ENCODE data around the gene EML6.
A peak's percentile ranks its signal among the peaks of the same experiment; 100 is the strongest.
"Not testable (repeated sequence)": the region's sequence is repeated elsewhere in the genome, so short reads cannot be mapped to it uniquely, and the experiment has no call there.

The EML6 gene

GRCh38 chr2:54723131-54723995, at the start of gene EML6:
EML6 (plus strand) TSS chr2:54723662; CDS start chr2:54725062, 1,400 bp downstream.
- DNase-seq (ENCODE audit: low read depth in 2 of 2, low spot score in 1 of 2): peak; percentile 93 to 95

GRCh38 chr2:54675281-54675680, 48.2 kb upstream of the EML6 start:
- no peak for DNase-seq (ENCODE audit: low read depth in 2 of 2, low spot score in 1 of 2)

GRCh38 chr2:54675738-54676137, 47.7 kb upstream of the EML6 start:
- DNase-seq (ENCODE audit: low read depth in 2 of 2, low spot score in 1 of 2): no peak

GRCh38 chr2:54676656-54677055, 46.8 kb upstream of the EML6 start:
- DNase-seq (ENCODE audit: low read depth in 2 of 2, low spot score in 1 of 2): no peak

GRCh38 chr2:54677476-54678265, 45.8 kb upstream of the EML6 start:
- no peak for DNase-seq (ENCODE audit: low read depth in 2 of 2, low spot score in 1 of 2)

GRCh38 chr2:54678719-54679118, 44.7 kb upstream of the EML6 start:
- no peak for DNase-seq (ENCODE audit: low read depth in 2 of 2, low spot score in 1 of 2)

- DNase-seq (ENCODE audit: low read depth in 2 of 2, low spot score in 1 of 2): no peak
Observed at GRCh38 chr2:54680397-54681041, 42.9 kb upstream of the EML6 start.

GRCh38 chr2:54681416-54681815, 42.0 kb upstream of the EML6 start:
- DNase-seq (ENCODE audit: low read depth in 2 of 2, low spot score in 1 of 2): no peak

GRCh38 chr2:54683596-54683995, 39.9 kb upstream of the EML6 start:
- DNase-seq (ENCODE audit: low read depth in 2 of 2, low spot score in 1 of 2): no peak

GRCh38 chr2:54685263-54685775, 38.1 kb upstream of the EML6 start:
- no peak for DNase-seq (ENCODE audit: low read depth in 2 of 2, low spot score in 1 of 2)

GRCh38 chr2:54687595-54688152, 35.8 kb upstream of the EML6 start:
- DNase-seq (ENCODE audit: low read depth in 2 of 2, low spot score in 1 of 2): no peak

GRCh38 chr2:54691445-54692135, 31.9 kb upstream of the EML6 start:
- DNase-seq (ENCODE audit: low read depth in 2 of 2, low spot score in 1 of 2): no peak

GRCh38 chr2:54692556-54692955, 30.9 kb upstream of the EML6 start:
- no peak for DNase-seq (ENCODE audit: low read depth in 2 of 2, low spot score in 1 of 2)

GRCh38 chr2:54695378-54695777, 28.1 kb upstream of the EML6 start:
- DNase-seq (ENCODE audit: low read depth in 2 of 2, low spot score in 1 of 2): no peak

- no peak for DNase-seq (ENCODE audit: low read depth in 2 of 2, low spot score in 1 of 2)
Observed at GRCh38 chr2:54697934-54698333, 25.5 kb upstream of the EML6 start.

- not testable (repeated sequence) for DNase-seq (ENCODE audit: low read depth in 2 of 2, low spot score in 1 of 2)
Observed at GRCh38 chr2:54698926-54699325, 24.5 kb upstream of the EML6 start.

- no peak for DNase-seq (ENCODE audit: low read depth in 2 of 2, low spot score in 1 of 2)
Observed at GRCh38 chr2:54699665-54700064, 23.8 kb upstream of the EML6 start.

- DNase-seq (ENCODE audit: low read depth in 2 of 2, low spot score in 1 of 2): no peak
Observed at GRCh38 chr2:54701029-54701428, 22.4 kb upstream of the EML6 start.

GRCh38 chr2:54704238-54704637, 19.2 kb upstream of the EML6 start:
- DNase-seq (ENCODE audit: low read depth in 2 of 2, low spot score in 1 of 2): no peak
